ENCODE measurements around the gene FNDC7.

Gene FNDC7

GRCh38 chr1:108734171-108734865 is 21.6 kb downstream of the FNDC7 start:
- no peaks in the 10 kb centered on the region for H3K36me3 ChIP-seq (ENCODE audit: insufficient read depth, low read length)
- H3K4me3 ChIP-seq (ENCODE audit: low read length), result no peak overlapping the region
- H3K27me3 ChIP-seq (ENCODE audit: insufficient read depth, low read length), result no peaks in the 10 kb centered on the region
- H3K9me3 ChIP-seq (ENCODE audit: low read length), result no peaks in the 10 kb centered on the region
- no peaks in the 10 kb centered on the region for H3K4me1 ChIP-seq (ENCODE audit: insufficient read depth, low read length)
- no peak overlapping the region for H2AFZ ChIP-seq (ENCODE audit: low read depth, low read length)

GRCh38 chr1:108742253-108742652 is 29.5 kb downstream of the FNDC7 start:
- no peak overlapping the region for H2AFZ ChIP-seq (ENCODE audit: low read depth, low read length)
- H3K27me3 ChIP-seq (ENCODE audit: insufficient read depth, low read length), result peaks cover 6% of the 10 kb centered on the region
- H3K4me3 ChIP-seq (ENCODE audit: low read length), result no peak overlapping the region
- no peaks in the 10 kb centered on the region for H3K9me3 ChIP-seq (ENCODE audit: low read length)
- H3K36me3 ChIP-seq (ENCODE audit: insufficient read depth, low read length), result no peaks in the 10 kb centered on the region
- H3K4me1 ChIP-seq (ENCODE audit: insufficient read depth, low read length), result no peaks in the 10 kb centered on the region

- peaks cover 3% of the 10 kb centered on the region for H3K36me3 ChIP-seq (ENCODE audit: insufficient read depth, low read length)
- peaks cover 7% of the 10 kb centered on the region for H3K4me1 ChIP-seq (ENCODE audit: insufficient read depth, low read length)
- peak overlapping the region; percentile 31 for H3K4me3 ChIP-seq (ENCODE audit: low read length)
- H3K9me3 ChIP-seq (ENCODE audit: low read length), result no peaks in the 10 kb centered on the region
- peak overlapping the region; percentile 59 for H2AFZ ChIP-seq (ENCODE audit: low read depth, low read length)
- peaks cover 6% of the 10 kb centered on the region for H3K27me3 ChIP-seq (ENCODE audit: insufficient read depth, low read length)
Observed at GRCh38 chr1:108745980-108746381, 33.3 kb downstream of the FNDC7 start.

GRCh38 chr1:108746382-108747170 is 33.9 kb downstream of the FNDC7 start, which contains the start of gene STXBP3:
STXBP3 (plus strand) TSS chr1:108746674; CDS start chr1:108746738, 64 bp downstream.
- H3K9me3 ChIP-seq (ENCODE audit: low read length), result no peaks in the 10 kb centered on the region
- peaks cover 6% of the 10 kb centered on the region for H3K27me3 ChIP-seq (ENCODE audit: insufficient read depth, low read length)
- H2AFZ ChIP-seq (ENCODE audit: low read depth, low read length), result peak within 1 kb of the TSS; percentile 68
- H3K4me1 ChIP-seq (ENCODE audit: insufficient read depth, low read length), result peaks cover 7% of the 10 kb centered on the region
- peaks cover 3% of the 10 kb centered on the region for H3K36me3 ChIP-seq (ENCODE audit: insufficient read depth, low read length)
- peak within 1 kb of the TSS; percentile 84 for H3K4me3 ChIP-seq (ENCODE audit: low read length)

- H2AFZ ChIP-seq (ENCODE audit: low read depth, low read length), result peak overlapping the region; percentile 68
- no peaks in the 10 kb centered on the region for H3K9me3 ChIP-seq (ENCODE audit: low read length)
- H3K27me3 ChIP-seq (ENCODE audit: insufficient read depth, low read length), result peaks cover under 1% of the 10 kb centered on the region
- H3K4me1 ChIP-seq (ENCODE audit: insufficient read depth, low read length), result peaks cover 7% of the 10 kb centered on the region
- peak overlapping the region; percentile 84 for H3K4me3 ChIP-seq (ENCODE audit: low read length)
- peaks cover 3% of the 10 kb centered on the region for H3K36me3 ChIP-seq (ENCODE audit: insufficient read depth, low read length)
Observed at GRCh38 chr1:108747171-108747850, 34.6 kb downstream of the FNDC7 start.

GRCh38 chr1:108747898-108748297 is 35.2 kb downstream of the FNDC7 start:
- peaks cover 9% of the 10 kb centered on the region for H3K36me3 ChIP-seq (ENCODE audit: insufficient read depth, low read length)
- peak overlapping the region; percentile 84 for H3K4me3 ChIP-seq (ENCODE audit: low read length)
- H3K27me3 ChIP-seq (ENCODE audit: insufficient read depth, low read length), result no peaks in the 10 kb centered on the region
- H3K4me1 ChIP-seq (ENCODE audit: insufficient read depth, low read length), result peaks cover 7% of the 10 kb centered on the region
- H3K9me3 ChIP-seq (ENCODE audit: low read length), result no peaks in the 10 kb centered on the region
- no peak overlapping the region for H2AFZ ChIP-seq (ENCODE audit: low read depth, low read length)

- Histone ChIP-seq H3K4me1 (ENCODE audit: insufficient read depth, low read length) (peaks cover 7% of the 10 kb centered on the region), H3K4me3 (ENCODE audit: low read length) (no peak overlapping the region), H3K27me3 (ENCODE audit: insufficient read depth, low read length) (no peaks in the 10 kb centered on the region), H3K9me3 (ENCODE audit: low read length) (no peaks in the 10 kb centered on the region), H2AFZ (ENCODE audit: low read depth, low read length) (no peak overlapping the region), H3K36me3 (ENCODE audit: insufficient read depth, low read length) (peaks cover 15% of the 10 kb centered on the region)
Observed at GRCh38 chr1:108749081-108749480, 36.4 kb downstream of the FNDC7 start.

GRCh38 chr1:108750476-108751181 is 37.9 kb downstream of the FNDC7 start:
- H2AFZ ChIP-seq (ENCODE audit: low read depth, low read length), result no peak overlapping the region
- no peaks in the 10 kb centered on the region for H3K9me3 ChIP-seq (ENCODE audit: low read length)
- no peak overlapping the region for H3K4me3 ChIP-seq (ENCODE audit: low read length)
- H3K4me1 ChIP-seq (ENCODE audit: insufficient read depth, low read length), result peaks cover 7% of the 10 kb centered on the region
- no peaks in the 10 kb centered on the region for H3K27me3 ChIP-seq (ENCODE audit: insufficient read depth, low read length)
- peaks cover 26% of the 10 kb centered on the region for H3K36me3 ChIP-seq (ENCODE audit: insufficient read depth, low read length)

GRCh38 chr1:108753363-108753762 is 40.7 kb downstream of the FNDC7 start:
- H3K36me3 ChIP-seq (ENCODE audit: insufficient read depth, low read length), result peaks cover 43% of the 10 kb centered on the region
- no peak overlapping the region for H3K4me3 ChIP-seq (ENCODE audit: low read length)

GRCh38 chr1:108758796-108759195 is 46.1 kb downstream of the FNDC7 start:
- Histone ChIP-seq H3K27me3 (ENCODE audit: insufficient read depth, low read length) (no peaks in the 10 kb centered on the region), H3K9me3 (ENCODE audit: low read length) (no peaks in the 10 kb centered on the region), H2AFZ (ENCODE audit: low read depth, low read length) (no peak overlapping the region), H3K4me3 (ENCODE audit: low read length) (no peak overlapping the region), H3K36me3 (ENCODE audit: insufficient read depth, low read length) (peaks cover 66% of the 10 kb centered on the region), H3K4me1 (ENCODE audit: insufficient read depth, low read length) (no peaks in the 10 kb centered on the region)

More at GRCh38 chr1:108753363-108753762, 40.7 kb downstream of the FNDC7 start:
- Histone ChIP-seq H2AFZ (ENCODE audit: low read depth, low read length) (no peak overlapping the region), H3K27me3 (ENCODE audit: insufficient read depth, low read length) (no peaks in the 10 kb centered on the region), H3K4me1 (ENCODE audit: insufficient read depth, low read length) (peaks cover 3% of the 10 kb centered on the region), H3K9me3 (ENCODE audit: low read length) (no peaks in the 10 kb centered on the region)

GRCh38 chr1:108767115-108767514 is 54.4 kb downstream of the FNDC7 start:
- Histone ChIP-seq H3K4me1 (ENCODE audit: insufficient read depth, low read length) (no peaks in the 10 kb centered on the region), H3K4me3 (ENCODE audit: low read length) (no peak overlapping the region), H3K27me3 (ENCODE audit: insufficient read depth, low read length) (no peaks in the 10 kb centered on the region), H3K36me3 (ENCODE audit: insufficient read depth, low read length) (peaks cover 46% of the 10 kb centered on the region), H3K9me3 (ENCODE audit: low read length) (peaks cover 2% of the 10 kb centered on the region), H2AFZ (ENCODE audit: low read depth, low read length) (no peak overlapping the region)

GRCh38 chr1:108767708-108768107 is 55.0 kb downstream of the FNDC7 start:
- Histone ChIP-seq H3K4me3 (ENCODE audit: low read length) (no peak overlapping the region), H3K27me3 (ENCODE audit: insufficient read depth, low read length) (no peaks in the 10 kb centered on the region), H3K36me3 (ENCODE audit: insufficient read depth, low read length) (peaks cover 44% of the 10 kb centered on the region), H2AFZ (ENCODE audit: low read depth, low read length) (no peak overlapping the region), H3K4me1 (ENCODE audit: insufficient read depth, low read length) (no peaks in the 10 kb centered on the region), H3K9me3 (ENCODE audit: low read length) (peaks cover 2% of the 10 kb centered on the region)
